ENCODE measurements around the gene DTL.

DNA sequence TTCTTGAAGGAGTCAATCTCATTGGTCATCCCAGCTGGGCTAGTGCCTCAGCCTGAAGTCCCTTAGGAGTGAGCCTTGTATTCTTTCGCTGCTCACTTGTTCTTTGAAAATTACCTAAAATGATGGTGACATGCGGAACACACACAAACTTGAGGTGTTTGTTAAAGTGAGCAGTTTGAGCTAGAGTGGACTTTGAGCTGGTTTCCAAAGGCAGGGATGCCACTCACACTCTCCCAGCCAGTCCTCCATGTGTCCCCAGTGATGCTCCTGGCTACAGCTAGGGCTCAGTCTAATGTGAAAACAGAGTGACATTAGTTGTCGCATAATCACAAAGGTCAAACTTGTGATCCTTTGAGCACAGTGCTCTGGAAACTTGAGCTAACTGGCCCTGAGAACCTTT is 84.3 kb downstream of the DTL start:
- no peak for TF ChIP-seq NRF1 (IDR thresholded peaks at IDR 0.05; ENCODE audit: low read depth, low read length)
- no peak for TF ChIP-seq POLR2AphosphoS5 (IDR thresholded peaks at IDR 0.05; ENCODE audit: low read depth, low read length)

Data from SK-N-SH (cell line).